ENCODE results near the gene ZMIZ1. TPM values are rescaled to one million over a fixed set of nuclear protein-coding genes. Genes with fewer than 3 reads are reported as not detected.

Gene ZMIZ1
- polyA plus RNA-seq, 1 experiment: 13.0 TPM

DNA sequence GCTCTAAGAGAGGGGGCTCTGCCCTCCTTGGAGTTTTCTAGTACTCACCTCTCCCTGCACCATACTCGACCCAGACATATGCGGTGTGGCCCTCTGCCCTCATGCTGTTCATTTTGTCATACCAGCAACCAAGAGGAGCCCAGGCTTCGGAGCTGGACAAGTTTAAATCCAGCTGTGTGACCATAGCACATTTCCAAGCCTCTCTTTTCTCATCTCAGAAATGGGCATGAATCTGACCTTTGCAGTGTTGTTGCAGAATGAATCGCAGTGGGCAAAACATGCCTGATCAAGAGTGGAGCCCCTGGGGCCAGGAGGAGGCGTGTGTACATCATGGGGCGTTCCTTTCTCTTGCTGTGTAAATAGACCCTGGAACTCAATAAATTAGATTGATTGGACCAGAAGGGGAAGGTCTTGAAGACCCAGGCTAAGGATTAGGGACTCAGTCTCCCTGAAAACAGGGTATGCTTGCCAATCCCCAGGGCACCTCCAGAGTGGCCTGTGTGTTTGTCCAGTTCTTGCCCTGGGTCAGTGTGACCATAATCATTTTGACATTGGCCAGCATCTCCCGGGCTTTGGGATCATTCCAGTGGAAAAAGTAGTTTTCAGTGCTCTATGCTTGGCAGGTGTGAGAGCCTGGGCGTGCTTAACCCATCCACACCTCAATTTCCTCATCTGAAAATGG lies 59.6 kb downstream of the ZMIZ1 start:
- TF ChIP-seq CTCF (IDR thresholded peaks at IDR 0.05; ENCODE audit: insufficient read depth, low read depth, low read length): no peak
- ChIA-PET CTCF (interaction anchor here (1.9 to 5.2 kb wide), 2 partner anchors 9 to 68 kb away, joined by 7 to 29 read pairs; no protein-coding TSS in a partner anchor), POLR2A (no interaction called here)
- Histone ChIP-seq H3K4me3 (ENCODE audit: low read depth, low read length) (no peak overlapping the region), H3K36me3 (ENCODE audit: control insufficient read depth, insufficient read depth, low read length) (peaks cover 27% of the 10 kb centered on the region), H3K27me3 (ENCODE audit: control insufficient read depth, insufficient read depth, low read length) (no peaks in the 10 kb centered on the region)
- DNase-seq (ENCODE audit: low read depth): no peak

DNA sequence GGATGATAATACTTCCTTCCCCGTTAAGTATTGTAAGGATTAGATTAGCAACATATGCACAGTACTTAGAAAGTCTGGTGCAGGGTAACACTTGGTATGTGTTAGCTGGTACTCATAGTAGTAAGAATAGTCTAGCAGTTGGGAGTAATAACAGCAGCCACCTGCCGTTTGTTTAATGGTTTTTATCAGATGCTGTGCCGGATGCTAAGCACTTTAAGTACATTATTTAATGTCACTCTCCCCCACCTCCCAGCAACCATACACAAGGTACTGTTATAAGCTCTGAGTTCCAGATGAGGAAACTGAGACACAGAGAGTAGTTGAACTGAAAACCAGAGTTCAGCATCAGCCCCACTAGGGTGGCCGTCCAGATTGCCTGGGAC lies 60.1 kb downstream of the ZMIZ1 start:
- no peak for TF ChIP-seq CTCF (IDR thresholded peaks at IDR 0.05; ENCODE audit: insufficient read depth, low read depth, low read length)
- Histone ChIP-seq H3K27me3 (ENCODE audit: control insufficient read depth, insufficient read depth, low read length) (no peaks in the 10 kb centered on the region), H3K36me3 (ENCODE audit: control insufficient read depth, insufficient read depth, low read length) (peaks cover 24% of the 10 kb centered on the region), H3K4me3 (ENCODE audit: low read depth, low read length) (no peak overlapping the region)
- ChIA-PET CTCF (interaction anchor here (3.8 kb wide), 1 partner anchor 67 kb away, joined by 16 read pairs; no protein-coding TSS in a partner anchor), POLR2A (no interaction called here)
- no peak for DNase-seq (ENCODE audit: low read depth)

- CTCF ChIA-PET: interaction anchor here (3.8 kb wide), 1 partner anchor 66 kb away, joined by 16 read pairs; no protein-coding TSS in a partner anchor
- TF ChIP-seq CTCF (IDR thresholded peaks at IDR 0.05; ENCODE audit: insufficient read depth, low read depth, low read length): peak; percentile 21; the same call in 1 of the 2 replicates
These were observed 60.7 kb downstream of the ZMIZ1 start for GRCh38 chr10:79129361-79129997.

DNA sequence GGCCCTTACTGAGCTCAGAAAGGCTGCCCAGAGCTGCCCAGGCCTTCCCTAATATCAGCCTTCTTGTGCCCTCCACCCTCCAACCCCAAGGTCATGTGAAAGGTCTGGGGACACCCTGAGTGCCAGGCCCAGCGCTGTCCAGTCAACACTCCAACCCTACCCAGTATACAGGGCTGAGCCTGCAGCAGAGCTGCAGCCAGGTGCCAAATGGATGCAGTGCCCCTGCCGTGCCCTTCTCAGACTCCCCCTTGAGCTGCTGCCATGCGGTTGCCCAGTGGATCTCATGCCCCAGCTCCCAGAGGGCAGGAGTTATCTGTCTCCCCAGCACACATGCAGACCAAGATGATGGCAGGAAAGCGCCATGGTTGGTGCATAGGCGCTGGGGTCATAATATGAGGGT lies 61.5 kb downstream of the ZMIZ1 start:
- ChIA-PET CTCF (interaction anchor here (0.8 to 3.8 kb wide), 3 partner anchors 8 to 66 kb away, joined by 3 to 16 read pairs (median 3); no protein-coding TSS in a partner anchor), POLR2A (no interaction called here)
- DNase-seq (ENCODE audit: low read depth): no peak
- H3K27me3 ChIP-seq (ENCODE audit: control insufficient read depth, insufficient read depth, low read length): no peaks in the 10 kb centered on the region
- peaks cover 18% of the 10 kb centered on the region for H3K36me3 ChIP-seq (ENCODE audit: control insufficient read depth, insufficient read depth, low read length)
- no peak for TF ChIP-seq CTCF (IDR thresholded peaks at IDR 0.05; ENCODE audit: insufficient read depth, low read depth, low read length)
- no peak overlapping the region for H3K4me3 ChIP-seq (ENCODE audit: low read depth, low read length)

More at GRCh38 chr10:79129361-79129997, 60.7 kb downstream of the ZMIZ1 start:
- Histone ChIP-seq H3K36me3 (ENCODE audit: control insufficient read depth, insufficient read depth, low read length) (peaks cover 25% of the 10 kb centered on the region), H3K4me3 (ENCODE audit: low read depth, low read length) (no peak overlapping the region), H3K27me3 (ENCODE audit: control insufficient read depth, insufficient read depth, low read length) (no peaks in the 10 kb centered on the region)
- no peak for DNase-seq (ENCODE audit: low read depth)
- POLR2A ChIA-PET: no interaction called here

DNA sequence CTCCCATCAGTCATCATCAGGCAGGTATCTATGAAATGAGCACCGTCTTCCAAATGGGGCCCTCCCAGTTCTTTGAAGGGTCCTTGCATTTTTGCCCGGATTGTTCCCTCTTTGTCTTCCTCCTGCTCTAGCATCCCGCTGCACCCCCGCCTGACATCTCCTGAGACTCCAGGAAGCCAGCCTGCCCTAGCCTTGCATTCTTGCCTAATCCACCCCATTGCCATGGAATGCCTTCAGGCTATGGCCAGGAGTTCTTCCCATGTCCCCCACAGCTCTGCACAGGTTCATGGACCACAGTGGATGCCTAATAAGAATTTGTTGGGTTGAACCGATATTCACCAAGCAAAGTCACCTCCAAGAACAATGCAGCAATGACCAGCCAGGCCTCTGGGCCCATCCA lies 62.1 kb downstream of the ZMIZ1 start:
- ChIA-PET CTCF (interaction anchor here (0.8 to 3.8 kb wide), 3 partner anchors 8 to 65 kb away, joined by 3 to 16 read pairs (median 3); no protein-coding TSS in a partner anchor), POLR2A (no interaction called here)
- Histone ChIP-seq H3K27me3 (ENCODE audit: control insufficient read depth, insufficient read depth, low read length) (no peaks in the 10 kb centered on the region), H3K4me3 (ENCODE audit: low read depth, low read length) (no peak overlapping the region), H3K36me3 (ENCODE audit: control insufficient read depth, insufficient read depth, low read length) (peaks cover 14% of the 10 kb centered on the region)
- TF ChIP-seq CTCF (IDR thresholded peaks at IDR 0.05; ENCODE audit: insufficient read depth, low read depth, low read length): no peak
- no peak for DNase-seq (ENCODE audit: low read depth)
